Transverse colon (tissue), 4 donors: ENCODE measurements around the gene DAPL1.

Source experiments
- POLR2A ChIP-seq: fragments of 450-650 bp; IDR thresholded peaks from one replicate; pipeline ENCODE4 v1.6.1; 2016; ENCODE audit warnings: antibody characterized with exemption, mild to moderate bottlenecking, moderate library complexity
- POLR2AphosphoS5 ChIP-seq, 3 donors: sonication (generic); formaldehyde crosslinking; IDR thresholded peaks; one replicate each; pipeline ENCODE4 v1.6.1; 2016; ENCODE audit warnings: antibody characterized with exemption in 3 of 3
- TF ChIP-seq, protein P1 (sequence below), 5 experiments: fragments of 200-600 bp in 3 of 5; fragments of 450-650 bp in 2 of 5; sonication (generic) in 3 of 5; IDR thresholded peaks; 1 replicate in 2 of 5; 2 replicates in 3 of 5; pipeline ENCODE4 v1.5.1; 2016 to 2017; ENCODE audit warnings: antibody characterized with exemption in 5 of 5, inconsistent platforms in 3 of 5, mild to moderate bottlenecking in 2 of 5, moderate library complexity in 1 of 5

DNA sequence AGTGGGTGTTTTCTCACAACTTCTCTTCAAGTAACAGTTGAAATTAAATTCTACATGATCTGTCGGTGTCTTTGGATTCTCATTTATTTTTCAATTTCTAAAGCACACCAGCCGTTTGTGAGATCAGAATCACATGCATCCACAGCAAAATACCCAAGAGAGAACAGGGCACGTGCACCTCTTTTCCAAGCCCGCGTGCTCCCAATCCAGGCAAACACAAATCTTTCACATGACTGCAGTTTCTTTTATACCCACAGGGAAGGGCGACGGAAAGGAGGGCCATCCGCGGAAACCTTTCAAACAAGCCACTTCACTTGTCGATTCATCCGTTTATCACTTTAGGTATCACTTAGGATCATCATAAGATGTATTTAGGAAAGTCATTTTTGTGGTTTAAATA, 13.0 kb upstream of the DAPL1 start:
- TF ChIP-seq POLR2AphosphoS5 (IDR thresholded peaks at IDR 0.05), result no peak
- TF ChIP-seq, protein P1, sequence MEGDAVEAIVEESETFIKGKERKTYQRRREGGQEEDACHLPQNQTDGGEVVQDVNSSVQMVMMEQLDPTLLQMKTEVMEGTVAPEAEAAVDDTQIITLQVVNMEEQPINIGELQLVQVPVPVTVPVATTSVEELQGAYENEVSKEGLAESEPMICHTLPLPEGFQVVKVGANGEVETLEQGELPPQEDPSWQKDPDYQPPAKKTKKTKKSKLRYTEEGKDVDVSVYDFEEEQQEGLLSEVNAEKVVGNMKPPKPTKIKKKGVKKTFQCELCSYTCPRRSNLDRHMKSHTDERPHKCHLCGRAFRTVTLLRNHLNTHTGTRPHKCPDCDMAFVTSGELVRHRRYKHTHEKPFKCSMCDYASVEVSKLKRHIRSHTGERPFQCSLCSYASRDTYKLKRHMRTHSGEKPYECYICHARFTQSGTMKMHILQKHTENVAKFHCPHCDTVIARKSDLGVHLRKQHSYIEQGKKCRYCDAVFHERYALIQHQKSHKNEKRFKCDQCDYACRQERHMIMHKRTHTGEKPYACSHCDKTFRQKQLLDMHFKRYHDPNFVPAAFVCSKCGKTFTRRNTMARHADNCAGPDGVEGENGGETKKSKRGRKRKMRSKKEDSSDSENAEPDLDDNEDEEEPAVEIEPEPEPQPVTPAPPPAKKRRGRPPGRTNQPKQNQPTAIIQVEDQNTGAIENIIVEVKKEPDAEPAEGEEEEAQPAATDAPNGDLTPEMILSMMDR (IDR thresholded peaks at IDR 0.05), result no peak
- TF ChIP-seq POLR2A, result no peak
